K562 (cell line): ENCODE measurements around the gene TP53BP2. TPM values are rescaled to one million over a fixed set of nuclear protein-coding genes. Genes with fewer than 3 reads are reported as not detected.

Experiments used
- ATF6 ChIP-seq: sonication (generic); formaldehyde crosslinking; IDR thresholded peaks from 2 replicates; pipeline ENCODE4 v1.4.0; 2020; ENCODE audit warnings: mild to moderate bottlenecking, missing genetic modification reagents
- CHD4 ChIP-seq: fragments of 200-600 bp; sonication (generic); IDR thresholded peaks from 3 replicates; pipeline ENCODE4 v1.6.1; 2012; ENCODE audit warnings: low read depth, mild to moderate bottlenecking, mixed read lengths, low read length, inconsistent platforms; ENCODE audit not compliant: insufficient read depth, insufficient replicate concordance, poor library complexity, severe bottlenecking
- CTBP1 ChIP-seq: fragments of 450-650 bp; IDR thresholded peaks from 2 replicates; pipeline ENCODE4 v1.6.1; 2016; ENCODE audit warnings: borderline replicate concordance
- FOXM1 ChIP-seq, 2 experiments: fragments of 450-650 bp in 1 of 2; sonication (generic) in 1 of 2; formaldehyde crosslinking in 1 of 2; IDR thresholded peaks; 2 replicates each; pipeline versions ENCODE4 v1.6.1 to v1.9.0; 2017 to 2022; ENCODE audit warnings: low read depth in 2 of 2, mild to moderate bottlenecking in 2 of 2, missing genetic modification reagents in 1 of 2, moderate library complexity in 1 of 2
- KDM4B ChIP-seq, 2 experiments: fragments of 450-650 bp in 1 of 2; sonication (generic) in 1 of 2; IDR thresholded peaks; 2 replicates each; pipeline ENCODE4 v1.6.1; 2016 to 2017; ENCODE audit warnings: borderline replicate concordance in 2 of 2, antibody characterized with exemption in 1 of 2, low read depth in 1 of 2, mild to moderate bottlenecking in 1 of 2
- LCOR ChIP-seq: sonication (generic); formaldehyde crosslinking; IDR thresholded peaks from 2 replicates; pipeline ENCODE4 v1.8.0; 2022; ENCODE audit warnings: mild to moderate bottlenecking, missing genetic modification reagents
- POLR2B ChIP-seq: fragments of 450-650 bp; IDR thresholded peaks from 2 replicates; pipeline ENCODE4 v1.6.1; 2018; ENCODE audit warnings: low read depth; ENCODE audit not compliant: partially characterized antibody
- SIN3A ChIP-seq, 2 experiments: fragments of 150-350 bp in 1 of 2; IDR thresholded peaks; 2 replicates each; pipeline ENCODE4 v1.6.1; 2011 to 2016; ENCODE audit warnings: borderline replicate concordance in 2 of 2, low read depth in 2 of 2, low read length in 2 of 2, mild to moderate bottlenecking in 2 of 2, moderate library complexity in 2 of 2; ENCODE audit not compliant: control insufficient read depth in 1 of 2
- TRIM24 ChIP-seq, 2 experiments: fragments of 450-650 bp; IDR thresholded peaks; 2 replicates each; pipeline ENCODE4 v1.6.1; 2016
- TSC22D4 ChIP-seq: fragments of 450-650 bp; IDR thresholded peaks from 2 replicates; pipeline ENCODE4 v1.6.1; 2016; ENCODE audit warnings: missing genetic modification characterization, missing biosample characterization, control low read depth
- YY1 ChIP-seq, 3 experiments: IDR thresholded peaks; 2 replicates each; pipeline ENCODE4 v1.6.1; 2011; ENCODE audit warnings: low read length in 2 of 3, mild to moderate bottlenecking in 2 of 3, moderate library complexity in 2 of 3, borderline replicate concordance in 1 of 3, control low read depth in 1 of 3, low read depth in 1 of 3; ENCODE audit not compliant: insufficient read depth in 3 of 3, insufficient replicate concordance in 2 of 3, control insufficient read depth in 1 of 3, insufficient read length in 1 of 3; ENCODE audit errors: extremely low read depth in 1 of 3
- ZBTB11 ChIP-seq, 3 experiments: fragments of 200-800 bp in 1 of 3; fragments of 250-450 bp in 1 of 3; fragments of 450-650 bp in 1 of 3; sonication (Bioruptor Pico) in 1 of 3; sonication (Bioruptor generic) in 1 of 3; formaldehyde crosslinking in 1 of 3; IDR thresholded peaks; 2 replicates each; pipeline versions ENCODE4 v1.6.1 to v1.8.0; 2016 to 2022; ENCODE audit warnings: mild to moderate bottlenecking in 2 of 3, missing genetic modification characterization in 2 of 3, missing compliant biosample characterization in 1 of 3, moderate library complexity in 1 of 3
- ZBTB12 ChIP-seq: fragments of 250-450 bp; sonication (Bioruptor Pico); IDR thresholded peaks from 2 replicates; pipeline ENCODE4 v1.4.0; 2020
- ZNF24 ChIP-seq: fragments of 450-650 bp; IDR thresholded peaks from 2 replicates; pipeline ENCODE4 v1.6.1; 2016
- ZNF395 ChIP-seq: fragments of 200-800 bp; sonication (Bioruptor generic); IDR thresholded peaks from 2 replicates; pipeline ENCODE4 v1.6.1; 2017; ENCODE audit warnings: missing genetic modification characterization, missing compliant biosample characterization
- ZZZ3 ChIP-seq: fragments of 450-650 bp; IDR thresholded peaks from 2 replicates; pipeline ENCODE4 v1.6.1; 2016; ENCODE audit warnings: antibody characterized with exemption, mild to moderate bottlenecking, moderate library complexity
- polyA plus RNA-seq, 8 experiments: library from polyadenylated mRNA; depleted of rRNA in 4 of 8; stranded (reverse) in 5 of 8; unstranded in 3 of 8; fragments of >200 nt; fragmentation: Nextera tagmentation in 2 of 8; fragmentation: Illumina TruSeq in 1 of 8; extraction: Ambion mirVana in 2 of 8; extraction: Trizol in 1 of 8; gene quantifications; 2 replicates each; pipeline versions ENCODE4 v1.2.1 to v1.2.3, GENCODE V29; 2011 to 2014; ENCODE audit warnings: inconsistent platforms in 1 of 8, missing spikeins in 1 of 8
- total RNA-seq, 7 experiments: library from RNA; depleted of rRNA in 6 of 7; stranded (reverse); fragments of >200 nt in 6 of 7; fragmentation: Illumina TruSeq in 2 of 7; extraction: Trizol in 2 of 7; gene quantifications; 2 replicates each; pipeline versions ENCODE4 v1.2.1 to v1.2.3, GENCODE V29; 2011 to 2021; ENCODE audit warnings: low replicate concordance in 1 of 7

Gene TP53BP2
- total and polyA plus RNA-seq, 9 of the 15 experiments (the other 6 are each of a cell fraction or from before 2014, with no cell fraction given): 17.0 to 69.6 (median 40.1) TPM

- TF ChIP-seq ATF6 (no peak), ZBTB11 (CRISPR knock-in tag; IDR thresholded peaks at IDR 0.05) (peak in 1 of 3 experiments; percentile 80; a peak in 1 of 6 replicates), CHD4 (no peak), ZNF395 (CRISPR knock-in tag) (peak; percentile 93), FOXM1 (IDR thresholded peaks at IDR 0.05; ENCODE audit: low read depth) (peak; percentile 96), FOXM1 (CRISPR knock-in tag; IDR thresholded peaks at IDR 0.05; ENCODE audit: low read depth) (no peak), KDM4B (IDR thresholded peaks at IDR 0.05; ENCODE audit: borderline replicate concordance in 2 of 2, low read depth in 1 of 2) (no peak), LCOR (CRISPR knock-in tag) (peak; percentile 98), ZZZ3 (0 out of 2 replicates have a peak, but pooled peaks have one; percentile 48), POLR2B (peak; percentile 29), TRIM24 (IDR thresholded peaks at IDR 0.05) (peak; percentile 96), SIN3A (IDR thresholded peaks at IDR 0.05; ENCODE audit: borderline replicate concordance in 2 of 2, control insufficient read depth in 1 of 2, low read depth in 2 of 2, low read length in 2 of 2) (no peak), CTBP1 (peak; percentile 88), ZNF24 (peak; percentile 79), ZBTB12 (CRISPR knock-in tag) (0 out of 2 replicates have a peak, but pooled peaks have one; percentile 39), TSC22D4 (tag) (no peak), YY1 (IDR thresholded peaks at IDR 0.05; ENCODE audit: borderline replicate concordance in 1 of 3, control insufficient read depth in 1 of 3, extremely low read depth in 1 of 3, insufficient read depth in 3 of 3, insufficient read length in 1 of 3, insufficient replicate concordance in 2 of 3, low read depth in 1 of 3, low read length in 2 of 3) (peak; percentile 35 to 90 (median 38))
These were observed 56.9 kb downstream of the TP53BP2 start (continued) for GRCh38 chr1:223788746-223789415.
